ENCODE data around the gene GAST.

Gene GAST

DNA sequence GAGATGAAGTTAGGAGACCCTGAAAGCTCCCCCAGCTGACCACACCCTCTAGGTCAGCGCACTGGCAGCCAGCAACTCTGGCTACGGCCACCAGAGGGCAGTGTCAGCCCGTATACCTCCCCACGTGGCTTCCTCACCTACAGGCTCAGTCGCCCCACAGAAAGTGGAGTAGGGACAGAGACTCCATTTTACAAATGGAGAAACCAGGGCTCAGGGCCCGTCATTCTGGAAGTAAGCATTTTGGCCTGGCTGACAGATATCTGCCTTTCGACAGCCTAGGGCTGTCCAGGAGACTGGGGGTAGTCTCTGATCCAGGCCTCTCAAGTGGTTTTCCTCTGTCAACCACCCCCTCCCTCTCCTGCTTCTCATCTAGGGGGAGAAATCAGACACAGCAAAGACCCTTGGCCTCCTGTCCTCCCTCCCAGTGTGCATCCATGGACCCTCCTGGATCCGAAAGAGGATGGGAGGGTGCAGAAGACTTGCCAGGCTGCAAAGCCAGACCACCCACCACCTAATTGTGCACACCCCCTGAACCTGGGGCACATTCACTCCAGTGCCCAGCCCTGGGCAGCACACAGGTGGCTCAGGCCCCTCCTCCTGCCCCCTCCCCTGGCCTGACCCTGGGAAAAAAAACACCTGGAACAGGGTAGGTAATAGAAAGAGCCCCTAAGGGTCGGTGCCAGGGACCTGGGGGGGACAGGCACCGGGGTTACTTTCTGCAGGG is 26.1 kb downstream of the GAST start:
- peak; percentile 96 for DNase-seq (ENCODE audit: insufficient read length, low spot score)
- peak; percentile 97 for FAIRE-seq

DNA sequence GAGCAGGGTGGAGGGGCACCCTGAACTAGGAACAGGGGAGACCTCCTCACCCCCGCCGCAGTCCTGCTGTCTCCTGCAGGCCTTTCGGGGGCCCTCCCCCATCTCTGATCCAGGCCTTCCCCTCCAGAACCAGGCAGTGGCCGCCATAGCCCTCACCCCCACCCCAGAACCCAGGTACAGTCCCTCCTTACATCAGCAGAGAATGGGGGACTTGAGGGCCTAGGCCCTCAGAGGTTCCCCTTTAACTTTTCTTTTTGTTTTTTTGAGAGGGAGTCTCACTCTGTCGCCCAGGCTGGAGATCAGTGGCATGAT is 26.6 kb downstream of the GAST start:
- FAIRE-seq = no peak
- DNase-seq (ENCODE audit: insufficient read length, low spot score) = no peak

GRCh38 chr17:41739661-41740352 is 27.7 kb downstream of the GAST start:
- DNase-seq (ENCODE audit: insufficient read length, low spot score) = peak; percentile 86
- FAIRE-seq = peak; percentile 55

- FAIRE-seq = no peak
- no peak for DNase-seq (ENCODE audit: insufficient read length, low spot score)
These were observed 28.4 kb downstream of the GAST start for GRCh38 chr17:41740506-41740905.

- DNase-seq (ENCODE audit: insufficient read length, low spot score) (no peak), FAIRE-seq (no peak)
These were observed 29.6 kb downstream of the GAST start for GRCh38 chr17:41741709-41742108.

DNA sequence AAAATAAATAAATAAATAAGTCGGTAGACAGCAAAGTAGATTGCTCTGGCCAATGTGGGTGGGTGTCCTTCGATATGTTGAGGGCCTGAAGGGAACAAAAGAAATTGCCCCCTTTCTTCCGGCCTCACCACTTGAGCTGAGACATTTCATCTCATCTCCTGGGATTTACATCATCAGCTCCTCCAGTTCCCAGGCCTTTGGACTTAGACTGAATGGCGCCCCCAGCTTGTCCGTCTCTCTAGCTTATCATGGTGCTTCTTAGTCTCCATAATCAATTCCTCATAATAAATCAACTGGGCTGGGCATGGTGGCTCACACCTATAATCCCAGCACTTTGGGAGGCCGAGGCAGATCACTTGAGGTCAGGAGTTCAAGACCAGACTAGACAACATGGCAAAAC is 36.1 kb downstream of the GAST start:
- no peak for DNase-seq (ENCODE audit: insufficient read length, low spot score)
- FAIRE-seq = no peak

DNA sequence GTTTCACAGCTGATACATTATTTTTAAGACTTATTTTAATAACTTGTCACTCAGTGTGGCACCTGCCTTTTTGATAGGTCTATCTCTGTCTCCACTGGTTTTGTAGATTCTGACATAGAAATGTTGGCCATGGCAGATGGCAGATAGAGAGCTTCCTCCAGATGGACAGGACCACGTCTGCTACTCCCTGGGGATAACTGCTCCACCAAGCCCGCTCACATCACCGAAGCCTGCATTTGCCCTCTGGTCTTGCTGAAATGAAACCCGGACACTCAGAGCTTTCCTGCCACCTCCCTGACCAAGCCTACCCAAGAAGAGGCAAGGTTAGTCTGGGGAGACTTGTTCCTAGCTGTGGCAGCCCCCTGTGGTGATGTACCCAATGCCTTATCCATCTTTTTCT is 38.7 kb downstream of the GAST start:
- DNase-seq (ENCODE audit: insufficient read length, low spot score) (no peak), FAIRE-seq (no peak)

GRCh38 chr17:41751288-41751687 is 39.2 kb downstream of the GAST start:
- DNase-seq (ENCODE audit: insufficient read length, low spot score) = no peak
- no peak for FAIRE-seq

DNA sequence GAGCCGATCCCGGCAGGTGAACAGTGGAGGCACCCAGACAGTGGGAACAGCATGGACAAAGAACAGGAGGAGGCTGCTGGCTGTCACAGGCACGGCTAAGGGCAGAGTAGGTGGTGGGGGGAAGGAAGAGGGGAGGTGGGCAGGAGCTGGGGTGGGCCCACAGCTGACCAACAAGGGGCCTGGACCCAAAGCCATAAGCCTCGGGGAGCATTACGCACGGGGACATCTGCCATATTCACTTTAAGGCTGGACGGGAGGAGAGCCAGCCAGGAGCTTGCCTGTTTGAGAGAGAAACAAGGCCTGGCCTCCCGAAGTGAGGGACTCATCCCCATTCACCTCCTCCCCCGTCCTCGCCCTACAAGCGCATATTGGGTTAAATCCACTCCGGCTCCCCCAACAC is 41.9 kb downstream of the GAST start:
- DNase-seq (ENCODE audit: insufficient read length, low spot score) (no peak), FAIRE-seq (peak; percentile 33)

DNA sequence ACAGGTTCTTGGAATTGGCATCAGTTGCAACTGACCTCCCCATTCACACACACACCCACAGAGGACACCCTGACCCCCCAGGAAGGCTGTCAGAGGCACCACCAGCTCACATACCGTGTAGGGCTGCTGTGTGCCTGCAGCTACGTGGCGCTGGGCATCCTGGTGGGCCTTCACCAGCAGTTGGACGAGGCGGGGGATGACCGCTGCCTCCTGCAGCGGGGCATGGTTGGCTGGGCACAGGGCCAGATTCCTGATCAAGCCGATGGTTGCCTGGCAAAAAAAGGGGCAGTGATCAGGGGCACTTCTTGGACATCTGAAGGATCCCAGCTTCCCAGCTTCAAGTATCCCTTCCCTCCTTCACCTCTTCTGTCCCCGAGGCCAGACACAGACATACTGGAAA is 46.5 kb downstream of the GAST start:
- FAIRE-seq (no peak), DNase-seq (ENCODE audit: insufficient read length, low spot score) (no peak)

DNA sequence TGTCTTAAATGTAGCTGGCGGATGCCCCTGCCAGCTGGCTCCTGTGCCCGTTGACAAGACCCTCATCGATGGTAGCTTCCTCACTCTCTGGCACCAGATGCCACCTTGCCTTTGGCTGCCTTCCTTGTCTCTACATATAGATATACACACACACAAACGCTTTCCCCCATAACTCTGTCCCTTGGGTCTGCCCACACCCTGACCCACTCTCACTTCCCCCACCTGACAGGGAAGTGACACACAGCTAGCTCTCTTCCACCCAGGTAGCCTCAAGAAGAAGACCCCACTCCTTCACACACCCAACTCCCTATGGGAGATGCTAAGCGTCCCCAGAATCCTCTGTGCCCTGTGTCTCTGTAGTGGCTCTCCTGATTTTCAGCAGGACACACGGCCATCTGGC is 48.7 kb downstream of the GAST start:
- DNase-seq (ENCODE audit: insufficient read length, low spot score) (no peak), FAIRE-seq (no peak)

- DNase-seq (ENCODE audit: insufficient read length, low spot score) = no peak
- FAIRE-seq = no peak
These were observed 50.3 kb downstream of the GAST start for GRCh38 chr17:41762391-41762790.

DNA sequence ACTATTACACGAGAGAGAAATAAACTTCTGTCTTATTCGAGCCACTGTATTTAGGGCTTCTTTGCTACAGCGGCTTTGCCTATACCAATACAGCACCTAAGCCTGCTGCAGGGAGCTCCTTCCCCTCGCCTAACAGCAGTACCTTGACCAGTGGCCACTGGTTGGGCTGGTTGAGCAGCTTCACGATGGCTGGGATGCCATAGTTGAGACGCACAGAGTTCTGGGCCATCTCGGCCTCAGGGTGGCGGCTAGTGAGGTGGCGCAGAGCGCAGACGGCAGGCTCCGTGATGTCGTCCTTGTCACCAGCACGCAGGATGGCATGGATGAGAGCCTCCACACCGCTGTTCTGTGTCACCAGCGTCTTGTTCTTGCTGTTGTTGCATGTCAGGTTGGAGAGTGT is 50.7 kb downstream of the GAST start:
- DNase-seq (ENCODE audit: insufficient read length, low spot score) = no peak
- FAIRE-seq = no peak

DNA sequence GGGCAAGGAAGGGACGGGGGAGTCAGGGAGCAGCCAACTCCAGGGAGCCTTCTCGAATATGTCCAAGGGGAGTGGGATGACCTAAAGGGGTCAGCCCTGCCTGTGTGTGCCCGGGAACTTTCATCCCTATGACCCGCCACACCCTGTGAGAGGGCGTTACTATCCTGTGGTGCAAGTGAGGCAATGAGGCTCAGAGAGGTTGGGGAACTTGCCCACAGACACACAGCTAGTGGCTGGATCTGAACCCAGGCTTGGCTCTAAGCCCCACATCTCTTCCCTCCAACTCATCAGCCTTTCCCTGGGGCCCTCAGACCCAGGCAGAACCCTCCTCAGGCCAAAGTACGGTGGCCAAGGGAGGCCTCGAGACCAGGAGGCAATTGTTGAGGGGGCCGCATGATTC is 51.2 kb downstream of the GAST start:
- DNase-seq (ENCODE audit: insufficient read length, low spot score) (no peak), FAIRE-seq (no peak)
